K562 (cell line): ENCODE results near the gene PRSS56. TPM values are rescaled to one million over a fixed set of nuclear protein-coding genes. Genes with fewer than 3 reads are reported as not detected.

ENCODE experiments used
- ARID2 ChIP-seq: fragments of 450-650 bp; IDR thresholded peaks from 2 replicates; pipeline ENCODE4 v1.6.1; 2017; ENCODE audit warnings: antibody characterized with exemption, mild to moderate bottlenecking
- NFIC ChIP-seq: fragments of 450-650 bp; IDR thresholded peaks from 2 replicates; pipeline ENCODE4 v1.6.1; 2017; ENCODE audit warnings: mild to moderate bottlenecking, inconsistent platforms
- PKNOX1 ChIP-seq: fragments of 450-650 bp; IDR thresholded peaks from 2 replicates; pipeline ENCODE4 v1.6.1; 2016
- POLR3A ChIP-seq: IDR thresholded peaks from 2 replicates; pipeline ENCODE4 v1.6.1; 2011; ENCODE audit warnings: borderline replicate concordance, mild to moderate bottlenecking, moderate library complexity; ENCODE audit not compliant: insufficient read length, insufficient read depth; ENCODE audit errors: extremely low read depth
- SIN3B ChIP-seq: fragments of 450-650 bp; IDR thresholded peaks from 2 replicates; pipeline ENCODE4 v1.6.1; 2017; ENCODE audit warnings: low read depth, mild to moderate bottlenecking, moderate library complexity
- SLC30A9 ChIP-seq: fragments of 250-450 bp; sonication (Bioruptor Pico); IDR thresholded peaks from 2 replicates; pipeline ENCODE4 v1.8.0; 2022; ENCODE audit warnings: mild to moderate bottlenecking, moderate library complexity
- TARDBP ChIP-seq: fragments of 450-650 bp; IDR thresholded peaks from 2 replicates; pipeline ENCODE4 v1.6.1; 2016
- TRIM28 ChIP-seq: fragments of 450-650 bp; IDR thresholded peaks from 2 replicates; pipeline ENCODE4 v1.6.1; 2017
- ZNF384 ChIP-seq: IDR thresholded peaks from 2 replicates; pipeline ENCODE4 v1.6.1; 2012; ENCODE audit warnings: low read depth, low read length, improper control_type of control experiment
- ZNF583 ChIP-seq: fragments of 250-450 bp; sonication (Bioruptor Pico); IDR thresholded peaks from 2 replicates; pipeline ENCODE4 v1.4.0; 2020
- polyA plus RNA-seq, 8 experiments: library from polyadenylated mRNA; depleted of rRNA in 4 of 8; stranded (reverse) in 5 of 8; unstranded in 3 of 8; fragments of >200 nt; fragmentation: Nextera tagmentation in 2 of 8; fragmentation: Illumina TruSeq in 1 of 8; extraction: Ambion mirVana in 2 of 8; extraction: Trizol in 1 of 8; gene quantifications; 2 replicates each; pipeline versions ENCODE4 v1.2.1 to v1.2.3, GENCODE V29; 2011 to 2014; ENCODE audit warnings: inconsistent platforms in 1 of 8, missing spikeins in 1 of 8
- total RNA-seq, 7 experiments: library from RNA; depleted of rRNA in 6 of 7; stranded (reverse); fragments of >200 nt in 6 of 7; fragmentation: Illumina TruSeq in 2 of 7; extraction: Trizol in 2 of 7; gene quantifications; 2 replicates each; pipeline versions ENCODE4 v1.2.1 to v1.2.3, GENCODE V29; 2011 to 2021; ENCODE audit warnings: low replicate concordance in 1 of 7
- TF ChIP-seq, protein P1 (sequence below): fragments of 450-650 bp; formaldehyde crosslinking; IDR thresholded peaks from 2 replicates; pipeline ENCODE4 v1.4.0; 2020; ENCODE audit warnings: mild to moderate bottlenecking, moderate library complexity
- TF ChIP-seq, protein P2 (sequence below): fragments of 250-450 bp; sonication (Bioruptor Pico); IDR thresholded peaks from 2 replicates; pipeline ENCODE4 v1.9.0; 2021; ENCODE audit warnings: mild to moderate bottlenecking

The PRSS56 gene
- total and polyA plus RNA-seq, 9 of the 15 experiments (the other 6 are each of a cell fraction or from before 2014, with no cell fraction given), result not detected

DNA sequence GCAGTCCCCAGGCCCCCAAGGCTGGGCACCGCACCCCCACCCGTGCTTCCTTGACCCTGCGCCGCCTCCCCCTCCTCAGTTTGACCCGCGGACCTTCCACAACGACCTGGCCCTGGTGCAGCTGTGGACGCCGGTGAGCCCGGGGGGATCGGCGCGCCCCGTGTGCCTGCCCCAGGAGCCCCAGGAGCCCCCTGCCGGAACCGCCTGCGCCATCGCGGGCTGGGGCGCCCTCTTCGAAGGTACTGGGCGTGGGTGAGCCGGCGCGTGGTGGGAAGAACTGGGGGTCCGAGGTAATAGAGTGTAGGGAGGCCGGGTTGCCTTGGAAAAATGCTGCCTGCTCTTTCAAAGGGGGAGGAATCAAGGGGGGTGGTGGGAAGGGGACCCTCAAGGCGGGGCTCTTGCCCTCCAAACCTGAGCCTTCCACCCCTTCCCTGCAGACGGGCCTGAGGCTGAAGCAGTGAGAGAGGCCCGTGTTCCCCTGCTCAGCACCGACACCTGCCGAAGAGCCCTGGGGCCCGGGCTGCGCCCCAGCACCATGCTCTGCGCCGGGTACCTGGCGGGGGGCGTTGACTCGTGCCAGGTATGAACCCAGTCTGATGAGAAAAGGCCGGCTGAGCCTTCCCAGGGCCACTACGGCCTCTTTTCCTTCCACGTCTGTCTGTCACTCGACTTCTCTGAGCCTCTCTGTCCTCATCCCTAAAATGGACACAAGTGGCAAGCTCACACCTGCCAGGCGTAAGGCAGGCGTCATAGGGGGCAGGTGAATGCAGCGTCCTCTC lies 2.6 kb downstream of the PRSS56 start (continued):
- TF ChIP-seq PKNOX1 (no peak), SIN3B (no peak), ZNF384 (no peak), POLR3A (no peak), NFIC (no peak), SLC30A9 (no peak), ZNF583 (CRISPR knock-in tag) (no peak), TARDBP (no peak), TRIM28 (no peak), ARID2 (no peak)
- TF ChIP-seq, protein P1, sequence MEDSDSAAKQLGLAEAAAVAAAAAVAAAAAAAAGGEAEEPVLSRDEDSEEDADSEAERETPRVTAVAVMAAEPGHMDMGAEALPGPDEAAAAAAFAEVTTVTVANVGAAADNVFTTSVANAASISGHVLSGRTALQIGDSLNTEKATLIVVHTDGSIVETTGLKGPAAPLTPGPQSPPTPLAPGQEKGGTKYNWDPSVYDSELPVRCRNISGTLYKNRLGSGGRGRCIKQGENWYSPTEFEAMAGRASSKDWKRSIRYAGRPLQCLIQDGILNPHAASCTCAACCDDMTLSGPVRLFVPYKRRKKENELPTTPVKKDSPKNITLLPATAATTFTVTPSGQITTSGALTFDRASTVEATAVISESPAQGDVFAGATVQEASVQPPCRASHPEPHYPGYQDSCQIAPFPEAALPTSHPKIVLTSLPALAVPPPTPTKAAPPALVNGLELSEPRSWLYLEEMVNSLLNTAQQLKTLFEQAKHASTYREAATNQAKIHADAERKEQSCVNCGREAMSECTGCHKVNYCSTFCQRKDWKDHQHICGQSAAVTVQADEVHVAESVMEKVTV (CRISPR knock-in tag), result no peak
- TF ChIP-seq, protein P2, sequence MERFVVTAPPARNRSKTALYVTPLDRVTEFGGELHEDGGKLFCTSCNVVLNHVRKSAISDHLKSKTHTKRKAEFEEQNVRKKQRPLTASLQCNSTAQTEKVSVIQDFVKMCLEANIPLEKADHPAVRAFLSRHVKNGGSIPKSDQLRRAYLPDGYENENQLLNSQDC (CRISPR knock-in tag), result no peak
